SK-N-SH treated with all-trans-retinoic acid at 6 μM for 48 hours (cell line): ENCODE data around the gene RPGRIP1L.

Source experiments
- ATAC-seq: fragments of 200-7000 bp; cut with Tn5 transposase; 3 replicates; pipeline ENCODE4 v1.9.1; 2020; ENCODE audit warnings: mild to moderate bottlenecking, moderate library complexity
- ARNTL ChIP-seq: fragments of 450-650 bp; formaldehyde crosslinking; IDR thresholded peaks from 2 replicates; pipeline ENCODE4 v1.5.0; 2020; ENCODE audit warnings: low read depth, mild to moderate bottlenecking, moderate library complexity, borderline replicate concordance
- BACH2 ChIP-seq: fragments of 250-450 bp; sonication (Bioruptor Pico); IDR thresholded peaks from 2 replicates; pipeline ENCODE4 v1.9.0; 2021; ENCODE audit warnings: mild to moderate bottlenecking, borderline replicate concordance
- ESRRG ChIP-seq: fragments of 250-450 bp; sonication (Bioruptor Pico); IDR thresholded peaks from 2 replicates; pipeline ENCODE4 v1.6.1; 2021; ENCODE audit warnings: mild to moderate bottlenecking
- GLIS3 ChIP-seq: fragments of 250-450 bp; sonication (Bioruptor Pico); IDR thresholded peaks from 2 replicates; pipeline ENCODE4 v1.5.0; 2020; ENCODE audit warnings: mild to moderate bottlenecking, moderate library complexity
- ISL1 ChIP-seq: fragments of 250-450 bp; sonication (Bioruptor Pico); IDR thresholded peaks from 2 replicates; pipeline ENCODE4 v2.1.2; 2022; ENCODE audit warnings: mild to moderate bottlenecking, moderate library complexity
- POU6F1 ChIP-seq: fragments of 250-450 bp; sonication (Bioruptor Pico); IDR thresholded peaks from 2 replicates; pipeline ENCODE4 v1.8.0; 2021; ENCODE audit warnings: low read depth, mild to moderate bottlenecking, moderate library complexity, borderline replicate concordance
- PPARA ChIP-seq: fragments of 250-450 bp; sonication (Bioruptor Pico); IDR thresholded peaks from 2 replicates; pipeline ENCODE4 v1.5.0; 2020; ENCODE audit warnings: mild to moderate bottlenecking, borderline replicate concordance
- RARB ChIP-seq: fragments of 250-450 bp; sonication (Bioruptor Pico); IDR thresholded peaks from 2 replicates; pipeline ENCODE4 v1.8.0; 2021; ENCODE audit warnings: mild to moderate bottlenecking, moderate library complexity
- SNAI2 ChIP-seq: fragments of 250-450 bp; sonication (Bioruptor Pico); IDR thresholded peaks from 2 replicates; pipeline ENCODE4 v1.5.0; 2020; ENCODE audit warnings: mild to moderate bottlenecking, moderate library complexity
- TCF4 ChIP-seq: fragments of 250-450 bp; sonication (Bioruptor Pico); IDR thresholded peaks from 2 replicates; pipeline ENCODE4 v1.8.0; 2021; ENCODE audit warnings: mild to moderate bottlenecking, moderate library complexity, borderline replicate concordance
- TOX ChIP-seq: fragments of 250-450 bp; sonication (Bioruptor Pico); IDR thresholded peaks from 2 replicates; pipeline ENCODE4 v1.8.0; 2021; ENCODE audit warnings: mild to moderate bottlenecking, moderate library complexity, borderline replicate concordance
- TSHZ2 ChIP-seq: fragments of 250-450 bp; sonication (Bioruptor Pico); IDR thresholded peaks from 2 replicates; pipeline ENCODE4 v1.5.0; 2020; ENCODE audit warnings: mild to moderate bottlenecking, moderate library complexity
- ZFP3 ChIP-seq: fragments of 250-450 bp; sonication (Bioruptor Pico); IDR thresholded peaks from 2 replicates; pipeline ENCODE4 v1.5.0; 2020; ENCODE audit warnings: mild to moderate bottlenecking, moderate library complexity
- ZNF565 ChIP-seq: fragments of 450-650 bp; formaldehyde crosslinking; conservative IDR thresholded peaks from 2 replicates; pipeline ENCODE4 v1.5.0; 2020; ENCODE audit warnings: low read depth, mild to moderate bottlenecking, moderate library complexity
- ZNF70 ChIP-seq: fragments of 450-650 bp; formaldehyde crosslinking; IDR thresholded peaks from 2 replicates; pipeline ENCODE4 v1.5.0; 2020; ENCODE audit warnings: mild to moderate bottlenecking, moderate library complexity
- ZNF8 ChIP-seq: fragments of 450-650 bp; formaldehyde crosslinking; IDR thresholded peaks from 2 replicates; pipeline ENCODE4 v1.5.0; 2020; ENCODE audit warnings: mild to moderate bottlenecking, moderate library complexity
- TF ChIP-seq, protein P1 (sequence below): fragments of 250-450 bp; sonication (Bioruptor Pico); IDR thresholded peaks from 2 replicates; pipeline ENCODE4 v1.8.0; 2020; ENCODE audit warnings: mild to moderate bottlenecking, moderate library complexity, borderline replicate concordance
- TF ChIP-seq, protein P2 (sequence below): fragments of 250-450 bp; sonication (Bioruptor Pico); IDR thresholded peaks from 2 replicates; pipeline ENCODE4 v1.5.1; 2020; ENCODE audit warnings: low read depth, mild to moderate bottlenecking, moderate library complexity
- TF ChIP-seq, protein P3 (sequence below): fragments of 250-450 bp; sonication (Bioruptor Pico); IDR thresholded peaks from 2 replicates; pipeline ENCODE4 v1.5.1; 2021; ENCODE audit warnings: mild to moderate bottlenecking, moderate library complexity

RPGRIP1L gene

DNA sequence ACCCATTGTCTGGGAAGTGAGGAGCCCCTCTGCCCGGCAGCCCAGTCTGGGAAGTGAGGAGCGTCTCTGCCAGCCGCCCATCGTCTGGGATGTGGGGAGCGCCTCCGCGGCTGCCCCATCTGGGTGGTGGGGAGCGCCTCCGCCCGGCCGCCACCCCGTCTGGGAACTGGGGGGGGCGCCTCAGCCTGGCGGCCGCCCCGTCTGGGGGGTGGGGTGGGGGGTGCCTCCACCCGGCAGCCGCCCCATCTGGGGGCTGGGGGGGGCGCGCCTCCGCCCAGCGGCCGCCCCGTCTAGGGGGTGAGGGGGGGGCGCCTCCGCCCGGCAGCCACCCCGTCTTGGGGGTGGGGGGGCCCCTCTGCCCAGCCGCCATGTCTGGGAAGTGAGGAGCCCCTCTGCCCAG, 78.4 kb downstream of the RPGRIP1L start:
- ATAC-seq = no peak
- TF ChIP-seq TSHZ2 (no peak), ESRRG (CRISPR knock-in tag) (no peak), TCF4 (CRISPR knock-in tag) (no peak), ZFP3 (CRISPR knock-in tag) (no peak), ZNF70 (CRISPR knock-in tag) (no peak), ARNTL (CRISPR knock-in tag) (no peak), PPARA (CRISPR knock-in tag) (no peak), ZNF8 (CRISPR knock-in tag) (no peak), RARB (no peak), SNAI2 (CRISPR knock-in tag) (no peak)
- TF ChIP-seq, protein P1, sequence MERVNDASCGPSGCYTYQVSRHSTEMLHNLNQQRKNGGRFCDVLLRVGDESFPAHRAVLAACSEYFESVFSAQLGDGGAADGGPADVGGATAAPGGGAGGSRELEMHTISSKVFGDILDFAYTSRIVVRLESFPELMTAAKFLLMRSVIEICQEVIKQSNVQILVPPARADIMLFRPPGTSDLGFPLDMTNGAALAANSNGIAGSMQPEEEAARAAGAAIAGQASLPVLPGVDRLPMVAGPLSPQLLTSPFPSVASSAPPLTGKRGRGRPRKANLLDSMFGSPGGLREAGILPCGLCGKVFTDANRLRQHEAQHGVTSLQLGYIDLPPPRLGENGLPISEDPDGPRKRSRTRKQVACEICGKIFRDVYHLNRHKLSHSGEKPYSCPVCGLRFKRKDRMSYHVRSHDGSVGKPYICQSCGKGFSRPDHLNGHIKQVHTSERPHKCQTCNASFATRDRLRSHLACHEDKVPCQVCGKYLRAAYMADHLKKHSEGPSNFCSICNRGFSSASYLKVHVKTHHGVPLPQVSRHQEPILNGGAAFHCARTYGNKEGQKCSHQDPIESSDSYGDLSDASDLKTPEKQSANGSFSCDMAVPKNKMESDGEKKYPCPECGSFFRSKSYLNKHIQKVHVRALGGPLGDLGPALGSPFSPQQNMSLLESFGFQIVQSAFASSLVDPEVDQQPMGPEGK (CRISPR knock-in tag) = no peak
- TF ChIP-seq, protein P2, sequence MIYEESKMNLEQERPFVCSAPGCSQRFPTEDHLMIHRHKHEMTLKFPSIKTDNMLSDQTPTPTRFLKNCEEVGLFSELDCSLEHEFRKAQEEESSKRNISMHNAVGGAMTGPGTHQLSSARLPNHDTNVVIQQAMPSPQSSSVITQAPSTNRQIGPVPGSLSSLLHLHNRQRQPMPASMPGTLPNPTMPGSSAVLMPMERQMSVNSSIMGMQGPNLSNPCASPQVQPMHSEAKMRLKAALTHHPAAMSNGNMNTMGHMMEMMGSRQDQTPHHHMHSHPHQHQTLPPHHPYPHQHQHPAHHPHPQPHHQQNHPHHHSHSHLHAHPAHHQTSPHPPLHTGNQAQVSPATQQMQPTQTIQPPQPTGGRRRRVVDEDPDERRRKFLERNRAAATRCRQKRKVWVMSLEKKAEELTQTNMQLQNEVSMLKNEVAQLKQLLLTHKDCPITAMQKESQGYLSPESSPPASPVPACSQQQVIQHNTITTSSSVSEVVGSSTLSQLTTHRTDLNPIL (CRISPR knock-in tag) = no peak
- TF ChIP-seq, all 23 proteins: peak for 0

DNA sequence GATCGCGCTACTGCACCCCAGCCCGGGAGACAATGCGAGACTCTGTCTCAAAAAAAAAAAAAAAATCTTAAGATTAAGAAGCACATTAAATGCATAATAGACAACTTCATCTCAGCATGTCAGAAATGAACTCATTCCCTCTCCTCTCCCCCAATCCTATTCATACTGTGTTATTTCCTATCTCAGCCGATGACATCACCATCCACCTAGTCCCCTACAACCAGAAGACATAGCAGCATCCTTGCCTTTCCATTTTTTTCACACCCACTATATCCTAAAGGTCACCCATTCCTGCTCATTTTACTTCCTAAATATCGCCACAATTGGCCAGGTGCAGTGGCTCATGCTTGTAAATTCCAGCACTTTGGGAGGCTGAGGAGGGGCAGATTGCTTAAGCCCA, 81.3 kb downstream of the RPGRIP1L start:
- no peak for ATAC-seq
- TF ChIP-seq TOX (no peak), TCF4 (CRISPR knock-in tag) (no peak), POU6F1 (CRISPR knock-in tag) (no peak), BACH2 (CRISPR knock-in tag) (no peak), ZNF8 (CRISPR knock-in tag) (no peak), ZNF70 (CRISPR knock-in tag) (no peak), PPARA (CRISPR knock-in tag) (no peak), SNAI2 (CRISPR knock-in tag) (no peak), ZNF565 (CRISPR knock-in tag) (no peak), ESRRG (CRISPR knock-in tag) (no peak), RARB (no peak), ISL1 (CRISPR knock-in tag) (no peak), GLIS3 (CRISPR knock-in tag) (no peak)
- TF ChIP-seq, protein P1 (CRISPR knock-in tag) = no peak
- TF ChIP-seq, protein P3, sequence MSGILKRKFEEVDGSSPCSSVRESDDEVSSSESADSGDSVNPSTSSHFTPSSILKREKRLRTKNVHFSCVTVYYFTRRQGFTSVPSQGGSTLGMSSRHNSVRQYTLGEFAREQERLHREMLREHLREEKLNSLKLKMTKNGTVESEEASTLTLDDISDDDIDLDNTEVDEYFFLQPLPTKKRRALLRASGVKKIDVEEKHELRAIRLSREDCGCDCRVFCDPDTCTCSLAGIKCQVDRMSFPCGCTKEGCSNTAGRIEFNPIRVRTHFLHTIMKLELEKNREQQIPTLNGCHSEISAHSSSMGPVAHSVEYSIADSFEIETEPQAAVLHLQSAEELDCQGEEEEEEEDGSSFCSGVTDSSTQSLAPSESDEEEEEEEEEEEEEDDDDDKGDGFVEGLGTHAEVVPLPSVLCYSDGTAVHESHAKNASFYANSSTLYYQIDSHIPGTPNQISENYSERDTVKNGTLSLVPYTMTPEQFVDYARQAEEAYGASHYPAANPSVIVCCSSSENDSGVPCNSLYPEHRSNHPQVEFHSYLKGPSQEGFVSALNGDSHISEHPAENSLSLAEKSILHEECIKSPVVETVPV (CRISPR knock-in tag) = no peak
